HG03432 (cell line): ENCODE measurements around the gene GNG13.
"Not testable (repeated sequence)": the region's sequence is repeated elsewhere in the genome, so short reads cannot be mapped to it uniquely, and the experiment has no call there.

Experiments used
- ATAC-seq: cut with Tn5 transposase; IDR thresholded peaks from one replicate; pipeline ENCODE4 v1.9.1; 2021; ENCODE audit warnings: mild to moderate bottlenecking, moderate library complexity; ENCODE audit not compliant: unreplicated experiment

GNG13 gene, protein sequence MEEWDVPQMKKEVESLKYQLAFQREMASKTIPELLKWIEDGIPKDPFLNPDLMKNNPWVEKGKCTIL

GRCh38 chr16:799948-800833 lies at the start of gene GNG13:
TSS of gene GNG13 (minus strand) at chr16:800734. CDS start at chr16:799077, 1,657 bp downstream.
- ATAC-seq, result no peak

GRCh38 chr16:848510-849253 lies 48.1 kb upstream of the GNG13 start:
- ATAC-seq, result no peak

DNA sequence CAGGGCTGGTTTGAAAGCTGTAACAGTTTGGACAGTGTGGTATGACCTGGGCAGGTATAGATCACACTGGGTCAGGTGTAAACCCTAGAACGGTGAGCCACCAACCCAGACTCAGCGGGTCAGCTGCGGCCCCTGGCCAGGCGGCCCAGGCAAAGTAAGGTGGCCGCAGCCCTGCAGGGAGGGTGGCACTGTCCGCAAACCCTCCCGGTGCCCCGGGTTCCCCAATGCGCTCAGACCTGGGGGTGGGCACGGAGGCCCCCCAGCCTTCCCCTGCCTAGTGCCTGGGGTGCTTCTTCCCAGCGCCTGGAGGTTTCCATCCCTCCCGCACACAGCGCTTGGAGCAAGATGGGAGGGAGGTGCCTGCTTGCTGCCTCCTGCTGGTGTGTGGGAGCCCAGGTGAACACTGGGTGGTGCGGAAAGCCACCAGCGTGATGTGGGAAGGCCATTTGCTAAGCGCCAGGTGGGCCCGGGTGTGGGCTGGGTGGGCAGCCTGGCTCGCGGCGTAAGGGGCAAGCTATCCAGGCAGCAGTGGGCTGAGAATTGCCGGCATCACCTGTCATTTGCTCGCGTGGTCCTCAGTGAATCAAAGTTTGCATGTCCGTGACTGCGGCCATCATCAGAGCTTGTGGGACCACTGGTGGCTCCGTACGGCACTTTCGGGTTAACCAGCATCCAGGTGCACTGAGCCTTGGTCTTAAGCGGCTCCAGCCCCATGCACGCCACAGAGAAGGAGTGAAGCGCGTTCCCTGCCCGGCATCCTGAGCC lies 47.3 kb upstream of the GNG13 start:
- ATAC-seq, result no peak

DNA sequence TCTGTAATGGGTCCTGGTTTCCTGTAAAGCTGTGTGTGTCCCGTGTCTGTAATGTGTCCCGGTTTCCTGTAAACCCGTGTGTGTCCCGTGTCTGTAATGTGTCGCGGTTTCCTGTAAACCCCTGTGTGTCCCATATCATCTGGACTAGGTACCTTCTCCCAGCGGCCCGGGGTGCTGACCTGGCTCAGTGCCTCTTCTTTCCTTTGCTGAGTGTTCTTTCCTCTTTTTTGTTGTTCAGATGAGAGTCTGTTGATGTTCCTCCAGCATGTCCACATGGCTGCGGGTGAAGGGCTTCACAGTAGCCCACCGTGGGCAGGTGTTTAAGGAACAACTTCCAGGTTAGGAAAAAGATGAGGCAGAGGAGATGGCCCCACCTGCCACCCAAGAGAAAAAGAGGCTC lies 46.6 kb upstream of the GNG13 start:
- no peak for ATAC-seq

DNA sequence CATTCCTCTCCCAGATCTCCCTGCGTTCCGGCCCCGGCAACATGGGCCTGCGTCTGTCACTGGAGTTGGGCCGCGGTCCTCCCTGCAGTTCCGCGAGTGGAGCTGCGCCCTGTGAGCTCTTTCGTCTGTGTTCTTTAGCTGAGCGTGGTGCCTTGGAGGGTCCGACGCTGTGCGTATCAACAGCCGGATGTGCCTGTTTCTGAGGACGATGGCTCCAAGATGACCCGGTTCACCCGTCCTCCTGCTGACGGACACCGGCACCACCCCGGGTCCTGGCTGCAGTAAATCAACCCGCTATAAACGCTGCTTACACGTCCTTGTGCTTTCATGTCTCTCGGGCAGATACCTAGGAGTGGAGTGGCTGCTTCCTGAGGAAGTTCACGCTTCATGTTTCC lies 44.8 kb upstream of the GNG13 start:
- ATAC-seq, result no peak

DNA sequence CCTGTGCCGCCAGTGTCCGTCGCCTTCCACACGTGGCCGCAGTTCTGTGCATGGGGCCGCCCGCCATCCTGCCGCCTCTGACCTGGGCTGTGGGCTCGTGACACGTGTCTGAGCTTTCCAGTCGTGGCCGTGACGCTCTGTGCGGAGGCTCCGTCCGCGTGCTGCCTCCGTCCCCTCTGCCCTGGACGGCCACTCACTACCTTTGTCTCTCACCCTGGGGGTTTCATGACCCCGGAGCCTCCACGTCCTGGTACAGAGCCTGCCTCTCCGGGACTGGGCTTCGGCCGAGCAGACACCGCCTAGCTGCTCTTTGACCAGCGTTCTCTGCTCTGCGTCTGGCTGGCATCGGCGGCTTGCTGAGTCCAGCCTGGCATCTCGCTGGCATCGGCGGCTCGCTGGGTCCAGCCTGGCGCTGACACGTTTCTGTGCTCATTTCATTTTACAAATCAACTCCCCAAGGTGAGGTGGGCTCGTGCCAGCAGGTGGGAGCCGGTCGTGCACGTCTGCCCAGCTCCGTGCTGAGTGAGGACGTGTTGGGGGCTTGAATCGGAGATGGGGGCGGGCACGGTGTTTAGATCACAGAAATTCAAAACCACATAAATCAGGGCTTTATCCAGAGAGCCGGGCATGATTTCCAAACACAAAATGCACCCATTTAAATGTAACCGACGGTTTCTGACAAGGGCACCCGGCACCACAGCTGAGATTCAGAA lies 44.3 kb upstream of the GNG13 start:
- no peak for ATAC-seq

GRCh38 chr16:843771-844170 lies 43.2 kb upstream of the GNG13 start:
- ATAC-seq, result no peak

- ATAC-seq, result no peak
Observed at GRCh38 chr16:842711-843560, 42.4 kb upstream of the GNG13 start.

DNA sequence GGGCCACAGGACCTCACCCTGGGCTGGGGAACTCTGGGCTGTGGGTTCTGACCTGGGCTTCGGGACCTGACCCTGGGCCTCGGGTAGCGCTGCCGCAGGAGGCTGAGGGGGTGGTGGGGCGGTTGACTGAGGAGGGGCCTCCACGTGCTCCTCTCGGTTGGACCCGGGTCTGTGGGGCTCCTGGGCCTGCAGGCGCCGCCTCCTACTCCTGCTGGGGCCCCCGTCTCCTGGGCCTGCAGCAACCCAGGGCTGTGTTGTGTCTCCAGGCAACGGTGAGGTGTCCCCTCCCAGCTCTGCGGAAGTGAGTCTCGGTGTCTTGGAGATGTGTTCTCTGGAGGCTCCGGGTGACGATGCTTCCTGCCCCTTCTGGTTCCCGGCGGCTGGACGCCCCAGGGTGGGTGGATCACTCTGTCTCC lies 41.5 kb upstream of the GNG13 start:
- ATAC-seq, result no peak

DNA sequence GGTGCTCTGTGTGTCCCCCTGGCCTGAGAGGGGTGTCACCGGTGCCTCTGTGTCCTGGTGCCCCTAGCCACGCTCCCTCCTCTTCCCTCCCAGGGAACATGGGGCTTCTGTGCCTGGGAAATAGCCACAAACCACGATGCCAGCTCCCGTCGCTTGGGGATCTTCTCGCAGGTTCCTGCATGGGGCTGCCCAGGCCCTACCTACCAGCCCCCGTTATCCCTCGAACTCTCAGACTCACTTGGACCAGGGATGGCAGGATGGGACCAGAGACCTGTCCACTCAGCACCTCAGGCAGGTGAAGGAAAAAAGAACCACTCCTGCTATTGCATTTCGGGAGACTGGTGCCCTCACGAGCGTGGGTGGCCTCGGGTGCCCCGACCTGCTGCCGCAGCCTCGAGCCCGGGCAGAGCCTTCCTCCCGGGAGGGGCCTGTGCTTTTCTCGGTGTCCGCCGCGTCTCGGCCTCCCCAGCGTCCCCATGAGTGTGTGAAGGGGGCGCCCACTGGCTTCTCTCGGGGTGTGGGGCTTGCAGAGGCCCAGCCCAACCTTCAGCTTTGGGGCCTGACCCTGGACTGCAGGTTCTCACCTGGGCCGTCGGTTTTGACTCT lies 41.0 kb upstream of the GNG13 start:
- ATAC-seq, result no peak

DNA sequence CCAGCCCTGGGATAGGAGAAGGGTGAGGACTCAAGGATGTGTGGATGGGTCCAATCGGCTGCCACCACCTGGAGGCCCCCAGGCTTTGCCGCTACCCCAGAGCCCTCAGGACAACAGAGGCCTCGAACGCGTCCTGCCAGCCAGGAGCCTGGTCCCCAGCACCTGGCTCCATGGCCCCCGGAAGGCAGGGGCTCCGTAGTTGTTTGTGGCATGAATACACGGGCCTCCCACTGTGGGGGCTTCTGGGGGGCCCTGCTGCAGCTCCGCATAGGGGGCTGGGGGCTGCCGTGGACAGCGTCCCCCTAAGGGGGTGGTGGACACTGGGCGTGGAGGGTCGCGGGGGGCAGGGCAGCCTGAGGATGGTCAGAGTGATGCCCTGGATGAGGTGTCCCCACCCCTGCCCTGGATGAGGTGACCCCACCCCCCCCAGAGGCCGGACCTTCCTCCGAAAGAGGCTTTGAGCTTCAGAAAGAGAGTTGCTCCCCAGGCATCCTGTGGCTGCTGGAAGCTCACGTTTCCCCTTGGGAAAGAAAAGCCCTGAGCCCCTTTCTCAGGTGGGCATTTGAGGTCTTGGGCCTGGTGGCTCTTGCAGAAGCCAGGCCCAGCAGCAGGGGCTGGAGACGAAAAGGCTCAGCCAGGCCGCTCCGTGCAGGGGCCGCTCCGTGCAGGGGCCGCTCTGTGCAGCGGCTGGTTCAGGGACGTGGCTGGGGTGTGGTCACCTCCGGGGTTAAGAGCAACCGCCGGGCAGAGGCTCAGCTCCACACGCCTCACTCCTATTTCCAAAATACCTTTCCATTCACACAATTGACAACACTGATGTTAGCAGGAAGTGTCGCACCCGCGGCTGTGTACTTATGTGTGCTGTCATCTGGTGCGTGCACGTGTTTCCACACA lies 40.3 kb upstream of the GNG13 start:
- no peak for ATAC-seq

DNA sequence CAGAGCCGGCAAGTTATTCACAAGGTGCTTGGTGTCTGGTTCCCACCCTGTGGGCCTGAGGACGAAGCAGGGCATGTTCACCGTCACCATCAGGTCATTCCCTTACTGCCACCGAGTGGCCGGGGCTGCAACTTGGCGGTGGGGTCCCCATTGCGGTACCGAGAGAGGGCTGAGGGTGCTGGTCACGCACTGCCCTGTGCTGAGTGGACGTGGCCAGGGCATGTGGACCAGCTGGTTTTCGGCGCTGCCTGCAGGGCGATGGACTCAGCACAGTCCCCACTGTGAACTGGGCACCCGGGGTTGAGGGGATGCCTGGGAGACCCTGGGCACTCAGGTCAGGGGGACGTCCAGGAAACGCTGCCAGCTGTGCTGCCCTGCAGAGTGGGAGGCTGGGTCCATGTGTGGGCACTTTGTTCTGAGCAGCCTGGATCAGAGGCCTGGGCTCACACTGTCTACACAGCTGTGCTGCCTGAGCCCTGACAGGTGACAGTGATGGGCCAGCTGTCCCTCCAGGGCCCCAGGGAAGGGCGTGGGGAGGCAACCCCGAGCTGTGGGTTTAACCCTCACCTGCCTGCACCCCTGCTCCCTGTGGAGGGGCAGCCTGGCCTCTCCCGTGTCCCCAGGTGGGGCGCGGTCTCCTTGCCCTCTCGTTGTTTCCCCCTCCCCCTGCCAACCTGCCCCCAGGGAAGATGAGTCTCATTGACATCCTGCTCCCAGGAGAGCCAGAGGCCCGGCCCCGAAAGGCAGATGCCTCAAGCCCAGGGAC lies 39.3 kb upstream of the GNG13 start:
- ATAC-seq, result no peak

GRCh38 chr16:838741-839140 lies 38.2 kb upstream of the GNG13 start:
- ATAC-seq, result no peak

- ATAC-seq, result not testable (repeated sequence)
Observed at GRCh38 chr16:836822-837221, 36.3 kb upstream of the GNG13 start.

- no peak for ATAC-seq
Observed at GRCh38 chr16:836221-836620, 35.7 kb upstream of the GNG13 start.

DNA sequence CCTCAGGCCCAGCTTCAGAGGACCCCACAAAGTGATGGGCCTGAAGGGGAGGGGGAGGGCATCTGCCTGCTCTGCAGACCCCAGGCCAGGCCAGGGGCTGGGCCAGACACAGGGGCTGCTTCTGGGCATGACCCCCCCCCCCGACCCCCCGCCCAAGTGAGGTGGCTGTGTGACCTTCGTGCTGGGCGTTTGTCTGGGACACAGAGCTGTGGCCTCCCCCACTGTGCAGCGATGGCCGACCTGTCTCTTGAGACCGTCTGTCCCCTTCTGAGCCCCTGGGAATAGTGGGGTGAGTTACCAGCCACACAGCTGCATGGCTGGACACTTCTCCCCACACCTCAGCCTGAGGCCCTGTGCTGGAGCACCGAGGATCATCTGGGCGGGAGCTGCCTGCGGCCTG lies 34.8 kb upstream of the GNG13 start:
- no peak for ATAC-seq

- no peak for ATAC-seq
Observed at GRCh38 chr16:833411-833810, 32.9 kb upstream of the GNG13 start.
